GM12892 (cell line): Measurements from ENCODE around the gene MRPS27.

Experiments used
- DNase-seq: peaks from one replicate; pipeline ENCODE4 v3.0.0; 2011; ENCODE audit not compliant: insufficient read length
- FAIRE-seq: peaks from 2 replicates; lab custom pipeline; 2011; peaks lifted over from hg19 to GRCh38; lab: Jason Lieb, UNC
- POLR2A ChIP-seq: IDR thresholded peaks from 2 replicates; pipeline ENCODE4 v1.6.1; 2011; ENCODE audit warnings: low read depth, low read length, control low read depth
- POLR2AphosphoS5 ChIP-seq: IDR thresholded peaks from 2 replicates; pipeline ENCODE4 v1.6.1; 2011; ENCODE audit warnings: low read depth, low read length, control low read depth
- TAF1 ChIP-seq: IDR thresholded peaks from 2 replicates; pipeline ENCODE4 v1.6.1; 2011; ENCODE audit warnings: low read depth, mild to moderate bottlenecking, control low read depth, low read length, borderline replicate concordance

The MRPS27 gene

DNA sequence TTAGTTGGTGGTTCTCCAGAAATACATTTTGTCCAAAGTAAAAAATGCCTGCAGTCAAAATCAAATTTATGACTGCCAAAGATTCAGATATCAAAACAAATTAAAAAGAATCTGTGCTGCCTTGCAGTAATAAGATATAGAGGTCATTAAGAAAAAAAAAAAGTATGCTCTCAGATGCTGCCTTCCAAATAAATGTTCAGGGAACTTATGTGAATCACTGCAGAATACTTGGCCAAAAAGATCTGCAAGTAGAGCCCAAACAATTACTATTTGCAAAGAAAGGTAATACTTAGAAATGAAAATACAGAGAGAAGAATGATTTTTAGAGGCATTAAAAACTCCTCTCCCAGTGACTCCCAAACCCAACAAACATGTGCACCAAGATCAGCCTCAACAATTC, 52.4 kb downstream of the MRPS27 start:
- TF ChIP-seq POLR2A: no peak
- no peak for TF ChIP-seq TAF1
- TF ChIP-seq POLR2AphosphoS5: no peak
- FAIRE-seq (no peak), DNase-seq (no peak)

DNA sequence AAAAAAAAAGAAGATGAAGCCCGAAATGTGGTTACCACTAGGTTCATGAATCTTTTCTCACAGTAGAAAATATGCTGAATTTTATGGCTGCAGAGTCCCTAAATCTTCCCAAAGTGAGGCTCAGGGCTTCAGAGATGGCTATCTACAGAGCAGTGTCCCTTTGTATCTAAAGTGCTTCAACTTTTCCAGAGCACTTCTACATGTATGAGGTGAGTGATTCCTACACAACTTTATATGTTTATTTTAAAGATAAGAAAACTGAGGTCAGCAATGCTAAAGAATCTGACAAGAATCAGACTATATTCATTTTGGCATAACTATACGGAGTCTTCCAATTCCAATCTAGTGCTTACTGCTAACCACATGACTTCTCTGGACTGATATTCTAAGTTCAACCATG, 53.2 kb downstream of the MRPS27 start:
- no peak for DNase-seq
- no peak for FAIRE-seq
- TF ChIP-seq POLR2AphosphoS5 (no peak), POLR2A (no peak), TAF1 (no peak)

DNA sequence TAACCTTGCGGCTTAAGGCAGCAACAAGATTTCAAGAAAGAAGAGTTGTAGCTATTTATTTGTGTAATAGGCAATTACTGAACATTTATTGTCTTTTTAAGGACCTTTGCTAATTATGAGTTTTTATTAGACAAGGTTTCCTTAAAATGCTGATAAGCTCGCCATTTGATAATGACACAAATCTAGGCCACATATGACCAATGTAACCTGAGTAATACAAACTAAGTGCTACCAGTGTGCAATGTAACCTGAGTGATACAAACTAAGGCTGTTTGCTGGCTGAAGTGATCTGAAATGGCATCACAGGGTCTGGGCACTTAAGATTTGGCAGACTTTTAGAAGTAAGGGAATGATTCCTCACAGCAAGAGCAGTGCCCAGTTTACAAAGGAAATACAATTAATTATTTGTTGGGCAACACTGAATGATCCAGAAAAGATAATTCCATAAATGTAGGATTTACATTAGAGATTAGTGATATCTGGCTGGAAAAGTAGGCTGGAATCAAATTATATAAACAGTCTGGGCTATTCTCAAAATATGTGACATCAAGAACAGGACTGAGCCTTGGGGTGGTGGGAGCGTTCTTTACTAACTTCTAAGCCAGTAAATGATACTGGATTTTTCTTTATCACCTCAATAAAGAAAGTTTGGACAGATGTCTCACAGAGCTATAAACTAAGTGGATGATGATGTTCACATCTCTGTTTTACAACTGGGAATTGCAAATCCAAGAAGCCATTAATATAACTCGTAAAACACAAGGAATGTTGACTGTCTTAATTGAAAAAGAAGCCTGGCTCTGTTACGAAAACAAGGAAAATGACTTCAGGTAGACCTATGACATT, 54.8 kb downstream of the MRPS27 start:
- DNase-seq (no peak), FAIRE-seq (peak; percentile 60)
- no peak for TF ChIP-seq POLR2AphosphoS5

DNA sequence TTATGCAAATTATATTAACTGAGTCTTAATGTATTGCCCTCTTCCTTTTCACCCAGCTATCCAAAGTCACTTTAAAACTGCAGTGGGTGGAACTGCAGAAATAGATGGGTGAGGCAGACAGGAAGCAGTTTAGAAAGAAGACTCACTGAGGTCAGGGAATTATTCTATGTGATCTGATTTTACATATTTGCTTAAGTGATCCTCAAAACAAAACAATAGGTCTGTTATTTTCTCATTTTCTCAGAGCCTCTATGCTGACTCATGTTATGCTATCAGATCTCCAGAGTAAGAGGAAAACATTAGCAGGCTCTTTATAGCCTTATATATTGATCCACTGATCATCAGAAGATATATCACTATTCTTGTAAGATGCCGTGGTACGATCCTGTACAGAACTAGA, 63.5 kb downstream of the MRPS27 start:
- DNase-seq: no peak
- TF ChIP-seq POLR2AphosphoS5 (no peak), POLR2A (no peak), TAF1 (no peak)
- no peak for FAIRE-seq

DNA sequence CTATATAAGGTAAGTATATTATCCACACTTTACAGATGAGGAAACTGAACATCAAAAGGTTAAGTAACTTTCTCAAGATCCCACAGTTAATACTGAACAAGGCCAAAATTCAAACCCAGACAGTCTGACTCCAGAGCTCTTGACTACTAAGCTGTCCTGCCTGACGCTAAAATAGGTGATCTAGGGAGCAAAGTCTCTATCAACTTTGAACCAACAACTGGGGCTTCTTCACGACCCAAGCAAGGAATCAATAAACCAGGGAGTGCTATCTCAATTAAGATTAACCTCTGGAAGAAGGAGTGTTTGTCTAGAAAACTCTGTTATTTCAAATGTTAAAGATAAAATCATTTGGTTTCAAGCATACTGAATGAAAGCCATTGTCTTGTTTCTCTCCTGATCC, 64.4 kb downstream of the MRPS27 start:
- no peak for FAIRE-seq
- TF ChIP-seq TAF1 (no peak), POLR2AphosphoS5 (no peak), POLR2A (no peak)

DNA sequence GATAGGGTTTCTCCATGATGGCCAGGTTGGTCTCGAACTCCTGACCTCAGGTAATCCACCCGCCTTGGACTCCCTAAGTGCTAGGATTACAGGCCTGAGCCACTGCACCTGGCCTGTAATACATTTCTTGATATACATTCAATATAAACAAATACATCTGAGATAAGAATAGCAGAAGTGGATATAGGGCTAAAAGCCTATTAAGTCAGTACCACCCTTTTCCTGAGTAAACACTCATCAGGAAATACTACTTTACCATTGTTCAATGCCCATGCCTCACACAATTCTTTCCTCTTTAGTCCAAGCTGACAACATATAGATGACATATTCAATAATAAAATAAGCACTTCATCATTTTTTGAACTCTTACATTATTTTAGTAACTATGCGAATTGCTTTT, 64.8 kb downstream of the MRPS27 start:
- no peak for TF ChIP-seq POLR2AphosphoS5
- TF ChIP-seq TAF1: no peak
- TF ChIP-seq POLR2A: no peak
- DNase-seq (no peak), FAIRE-seq (no peak)

More for the DNA sequence above, 64.4 kb downstream of the MRPS27 start:
- no peak for DNase-seq

DNA sequence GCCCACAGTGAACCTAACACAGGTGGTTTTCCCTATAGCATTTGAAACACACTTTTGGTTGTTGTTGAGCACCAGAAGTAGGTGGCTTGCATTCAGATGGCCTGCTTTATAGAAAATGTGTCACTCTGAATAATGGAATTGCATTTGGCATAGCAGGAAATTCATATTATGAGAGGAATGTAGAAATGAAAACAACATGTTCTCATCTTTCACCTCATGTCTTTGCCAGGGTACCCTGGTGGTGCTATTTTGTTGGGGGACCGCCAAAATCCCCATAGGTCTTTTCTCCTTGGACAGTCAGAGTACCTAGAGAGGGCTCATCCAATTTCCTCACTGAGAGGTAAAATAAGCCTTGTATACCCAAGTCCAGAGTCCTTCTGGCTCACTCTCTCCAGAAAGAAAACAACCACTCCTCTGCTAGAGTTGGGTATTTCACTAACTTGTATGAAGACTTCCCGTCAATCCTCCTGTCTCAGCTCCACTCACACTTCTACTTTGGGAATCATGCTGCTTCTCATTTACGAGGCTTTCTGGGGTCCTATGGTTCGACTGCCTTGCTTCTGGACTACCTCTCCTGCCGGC, 67.4 kb downstream of the MRPS27 start:
- TF ChIP-seq TAF1 (no peak), POLR2AphosphoS5 (no peak), POLR2A (no peak)
- no peak for FAIRE-seq
- DNase-seq: no peak

DNA sequence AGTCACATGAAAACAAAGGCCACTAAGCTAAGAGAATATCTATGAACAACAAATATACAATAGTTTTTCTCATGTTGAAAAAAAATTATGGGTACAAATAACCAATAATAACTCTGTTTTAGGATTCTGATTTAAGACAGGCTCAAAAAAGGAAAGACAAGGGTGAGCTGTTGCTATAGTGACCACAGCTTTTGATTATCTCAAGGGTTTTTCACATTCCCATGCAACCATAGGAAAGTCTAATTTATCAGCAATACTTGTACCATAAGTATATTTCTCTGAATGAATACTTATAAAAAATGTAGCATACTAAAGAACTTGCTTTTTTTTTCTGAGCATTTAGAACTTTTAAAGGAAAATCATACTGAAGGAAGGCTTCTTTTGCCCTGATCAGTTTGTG, 68.0 kb downstream of the MRPS27 start:
- FAIRE-seq: no peak
- no peak for TF ChIP-seq POLR2A
- TF ChIP-seq TAF1: no peak
- no peak for TF ChIP-seq POLR2AphosphoS5
- no peak for DNase-seq

DNA sequence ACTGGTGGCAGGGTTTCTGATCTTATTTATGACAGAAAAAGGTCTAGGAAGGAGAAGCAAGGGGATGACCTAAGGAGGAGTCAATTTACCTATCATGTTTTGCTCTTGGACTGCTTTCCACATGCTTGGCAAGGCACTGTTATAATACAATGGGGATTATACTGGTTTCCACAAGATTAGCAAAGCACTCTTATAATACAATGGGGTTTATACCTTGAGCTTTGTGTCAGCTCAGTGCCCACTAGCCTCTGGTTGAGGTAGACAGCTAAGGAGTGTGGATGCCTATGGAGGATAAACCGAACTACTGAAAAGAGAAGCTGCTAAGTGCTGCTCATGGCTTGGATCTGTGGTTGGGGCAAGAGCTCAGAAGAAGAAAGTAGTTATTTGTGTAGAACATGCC, 68.7 kb downstream of the MRPS27 start:
- TF ChIP-seq TAF1 (no peak), POLR2AphosphoS5 (no peak), POLR2A (no peak)
- DNase-seq (no peak), FAIRE-seq (no peak)

DNA sequence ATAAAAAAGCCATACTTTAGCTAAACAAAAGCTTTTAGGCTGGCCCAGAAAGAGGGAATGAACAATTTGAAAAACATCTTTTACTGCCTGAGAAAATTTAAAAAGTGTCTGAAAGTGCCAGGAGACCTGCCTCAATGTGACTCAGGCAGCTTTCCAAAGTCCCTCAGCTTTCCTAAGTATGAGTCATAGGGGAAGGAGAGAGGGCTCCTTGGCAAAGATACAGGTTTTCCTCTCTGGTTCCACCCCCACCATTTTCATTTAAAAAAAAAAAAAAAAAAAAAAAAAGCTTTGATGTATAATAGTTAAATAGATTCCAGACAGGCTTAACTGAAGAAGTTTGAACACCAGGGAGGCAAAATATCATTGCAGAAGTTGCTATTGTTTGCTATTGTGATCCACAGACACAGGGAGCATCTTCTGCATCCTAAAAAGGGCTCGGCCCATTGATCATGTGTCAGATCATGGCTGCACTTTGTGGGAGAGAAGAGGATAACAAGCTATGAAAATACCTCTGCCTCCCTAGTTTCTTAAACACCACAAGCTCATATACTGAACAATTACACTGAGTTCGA, 71.5 kb downstream of the MRPS27 start:
- DNase-seq: no peak
- no peak for TF ChIP-seq TAF1
- TF ChIP-seq POLR2A: no peak
- TF ChIP-seq POLR2AphosphoS5: no peak
- FAIRE-seq: no peak

DNA sequence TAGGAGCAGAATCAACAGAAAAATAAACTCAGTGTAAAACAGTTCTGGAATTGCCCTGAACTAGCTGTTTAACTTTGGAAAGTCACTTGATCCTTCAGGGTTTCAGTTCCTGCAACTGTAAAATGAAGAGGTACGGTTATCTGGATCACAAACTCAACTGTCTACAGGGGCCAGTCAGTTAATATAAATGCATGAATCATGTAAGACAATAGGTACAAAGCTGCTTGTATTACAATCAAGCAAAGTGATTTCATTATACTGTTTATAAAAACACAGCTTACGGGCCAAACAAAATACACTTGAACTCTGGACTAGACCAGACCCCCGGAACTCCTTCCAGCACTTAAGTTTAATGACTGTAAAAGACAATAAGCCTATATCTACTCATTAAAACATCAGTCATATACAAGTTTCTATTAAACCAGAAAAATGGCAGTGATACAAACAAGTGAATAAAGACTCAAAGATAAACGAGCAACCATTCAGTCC, 73.0 kb downstream of the MRPS27 start:
- no peak for DNase-seq
- no peak for TF ChIP-seq POLR2A
- TF ChIP-seq POLR2AphosphoS5: no peak
- TF ChIP-seq TAF1: no peak
- FAIRE-seq: no peak

DNA sequence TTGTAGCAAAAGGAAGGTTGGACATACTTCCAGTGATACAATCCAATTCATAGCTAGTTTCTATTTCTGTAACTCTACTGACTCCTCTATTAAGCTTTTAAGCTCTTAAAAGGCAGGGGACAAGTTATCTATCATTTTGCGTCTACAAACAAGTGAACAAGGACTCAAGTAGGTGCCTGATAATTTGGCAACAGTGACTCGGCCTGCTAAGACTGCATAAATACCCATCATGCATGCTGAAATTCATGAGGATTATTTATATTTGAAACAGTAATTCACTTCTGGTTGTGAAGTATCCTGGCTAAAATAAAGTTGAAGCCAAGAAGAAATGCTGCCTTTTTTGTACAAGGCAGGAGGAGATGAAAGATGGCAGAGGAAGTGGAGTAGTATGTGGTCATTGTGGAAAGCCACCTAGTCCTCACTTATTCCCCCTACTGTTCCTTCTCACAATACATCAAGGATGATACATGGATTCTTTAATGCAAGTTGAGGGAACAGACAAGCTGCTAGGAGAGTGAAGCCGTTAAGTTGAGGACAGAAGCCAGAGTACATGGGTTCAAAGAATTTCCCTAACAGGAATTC, 74.0 kb downstream of the MRPS27 start:
- peak; percentile 30 for FAIRE-seq
- no peak for TF ChIP-seq POLR2A
- no peak for TF ChIP-seq TAF1
- no peak for TF ChIP-seq POLR2AphosphoS5
- DNase-seq: no peak
